Heart right ventricle (tissue), 16 donors: ENCODE data around the gene NUMBL. TPM values are rescaled to one million over a fixed set of nuclear protein-coding genes. Genes with fewer than 3 reads are reported as not detected.
A peak's percentile ranks its signal among the peaks of the same experiment; 100 is the strongest.

Experiments used
- ATAC-seq, 8 donors: fragments of 200-7000 bp; cut with Tn5 transposase; one replicate each; pipeline ENCODE4 v1.9.1; 2020; ENCODE audit warnings: mild to moderate bottlenecking in 8 of 8, moderate library complexity in 8 of 8, moderate number of reproducible peaks in 1 of 8
- DNase-seq, 2 donors: peaks; one replicate each; pipeline ENCODE4 v3.0.0-alpha.2; 2020
- H3K27ac ChIP-seq, 10 donors: fragments of 200-600 bp; sonication (generic) in 2 of 10; one replicate each; pipeline versions ENCODE4 v1.5.0 to v1.8.0; 2020 to 2022; ENCODE audit warnings: mild to moderate bottlenecking in 3 of 10
- H3K27me3 ChIP-seq, 7 donors: fragments of 200-600 bp; one replicate each; pipeline ENCODE4 v1.8.0; 2021 to 2022; ENCODE audit warnings: mild to moderate bottlenecking in 2 of 7
- H3K36me3 ChIP-seq, 9 donors: fragments of 200-600 bp; sonication (generic) in 1 of 9; one replicate each; pipeline versions ENCODE4 v1.5.0 to v1.8.0; 2020 to 2022; ENCODE audit warnings: mild to moderate bottlenecking in 2 of 9
- H3K4me1 ChIP-seq, 9 donors: fragments of 200-600 bp; sonication (generic) in 1 of 9; one replicate each; pipeline versions ENCODE4 v1.5.0 to v1.8.0; 2020 to 2022; ENCODE audit warnings: mild to moderate bottlenecking in 4 of 9
- H3K4me3 ChIP-seq, 10 donors: fragments of 200-600 bp; sonication (generic) in 2 of 10; one replicate each; pipeline versions ENCODE4 v1.5.0 to v1.8.0; 2020 to 2022; ENCODE audit warnings: mild to moderate bottlenecking in 7 of 10, moderate library complexity in 2 of 10
- H3K9me3 ChIP-seq, 11 donors: fragments of 200-600 bp in 10 of 11; sonication (generic) in 2 of 11; one replicate each; pipeline versions ENCODE4 v1.5.0 to v1.8.0; 2013 to 2022; ENCODE audit warnings: mild to moderate bottlenecking in 2 of 11, control low read depth in 1 of 11, moderate library complexity in 1 of 11
- CTCF ChIP-seq, 9 donors: fragments of 200-600 bp; sonication (generic) in 2 of 9; IDR thresholded peaks; one replicate each; pipeline versions ENCODE4 v1.5.0 to v1.8.0; 2021 to 2022; ENCODE audit warnings: antibody characterized with exemption in 9 of 9, mild to moderate bottlenecking in 5 of 9, moderate library complexity in 1 of 9
- WGBS, 2 donors: extraction: QIAGEN DNeasy Blood & Tissue Kit; methylation state at CpG; one replicate each; pipeline ENCODE4 v1.1.7; 2013; ENCODE audit warnings: inconsistent platforms in 1 of 2; 5-methylcytosine and 5-hydroxymethylcytosine counted together
- intact Hi-C, 10 donors: fragments of 100-400 bp; cut with DNase I; formaldehyde crosslinking; loops; one replicate each; pipeline versions ENCODE4 v1.11.1 to v1.14.2; 2022
- polyA plus RNA-seq, 2 donors: library from polyadenylated mRNA; stranded (reverse); fragments of 200-250 nt; gene quantifications; one replicate each; pipeline ENCODE4 v1.2.3, GENCODE V29; 2013
- total RNA-seq, 10 donors: library from RNA; stranded (reverse); fragmentation: NEBNext Ultra II Directional in 3 of 10; extraction: Animal tissue kit (Norgen Biotek cat#: 25700) in 3 of 10; gene quantifications; one replicate each; pipeline versions ENCODE4 v1.2.1 to v1.2.4, GENCODE V29; 2021 to 2023
- donor health status: Arrhythmogenic right ventricular cardiomyopathy.
- donor health status: ischemic (EF 13 %, LVEDD 7.1; RV severe dilation, severe dysfunction).
- donor health status: healthy with polysubstance abuse.
- donor health status: DM: no; HTN: yes; CAD: no.
- donor health status: DM: no; HTN: no; CAD: no.
- donor health status: ischemic (EF 25% LVEDD 6.9; RV normal size, moderate dysfunction).
- donor health status: ischemic (EF 25% LVEDD 5.7; RV mildly dilated, moderate dysfunction).
- donor health status: healthy.
- donor health status: DM: yes; HTN: yes; CAD: no.
- donor health status: Ischemic cardiomyopathy.
- donor health status: ischemic (EF 35%, LVEDD 5.7; RV mildly dilated, moderate dysfunction).
- donor health status: nonischemic (EF 11% LVEDD 7.7; RV severe dilation, severe dysfunction).
- donor health status: DM: yes; HTN: yes; CAD: no.
- donor health status: PGD.
- donor health status: ischemic (EF 29% LVEDD 5.4; RV normal size, mild dysfunction).
- donor health status: nonischemic (EF 23%, LVEDD 6.1; RV moderate dilation, normal function).

Gene NUMBL
- total and polyA plus RNA-seq, 12 donors: 7.1 to 15.3 (median 10.7) TPM

- 87 to 93% methylated on average over 7 of the region's 7 CpGs for WGBS, 2 donors
- no peak for TF ChIP-seq CTCF (IDR thresholded peaks at IDR 0.05)
- Histone ChIP-seq H3K9me3 (no peaks in the 10 kb centered on the region), H3K4me1 (peaks cover 0 to 14% (median 9%) of the 10 kb centered on the region in 9 donors), H3K4me3 (no peak overlapping the region), H3K27ac (peak overlapping the region in 1 of 10 donors; percentile 31), H3K36me3 (peaks cover 0 to 100% (median 52%) of the 10 kb centered on the region in 9 donors), H3K27me3 (no peaks in the 10 kb centered on the region)
- intact Hi-C loops: no loop called here
- ATAC-seq (peak in 1 of 8 donors; percentile 12), DNase-seq (no peak)
Observed at GRCh38 chr19:40622773-40623075, 67.7 kb downstream of the NUMBL start.

GRCh38 chr19:40621966-40622772, 68.3 kb downstream of the NUMBL start:
- Histone ChIP-seq H3K4me3 (no peak overlapping the region), H3K9me3 (no peaks in the 10 kb centered on the region), H3K36me3 (peaks cover 0 to 100% (median 52%) of the 10 kb centered on the region in 9 donors), H3K27ac (no peak overlapping the region), H3K4me1 (peaks cover 0 to 14% (median 9%) of the 10 kb centered on the region in 9 donors), H3K27me3 (no peaks in the 10 kb centered on the region)
- intact Hi-C loops: no loop called here
- 93% methylated on average over 24 of the region's 24 CpGs for WGBS, 2 donors
- DNase-seq: no peak
- ATAC-seq: no peak
- no peak for TF ChIP-seq CTCF (IDR thresholded peaks at IDR 0.05)

- Histone ChIP-seq H3K27me3 (no peaks in the 10 kb centered on the region), H3K4me3 (no peak overlapping the region), H3K27ac (no peak overlapping the region), H3K4me1 (peaks cover 0 to 14% (median 9%) of the 10 kb centered on the region in 9 donors), H3K9me3 (no peaks in the 10 kb centered on the region), H3K36me3 (peaks cover 0 to 100% (median 49%) of the 10 kb centered on the region in 9 donors)
- 65 to 93% methylated on average over 2 of the region's 2 CpGs for WGBS, 2 donors
- no peak for TF ChIP-seq CTCF (IDR thresholded peaks at IDR 0.05)
- intact Hi-C loops: no loop called here
- ATAC-seq (no peak), DNase-seq (no peak)
Observed at GRCh38 chr19:40621283-40621682, 69.2 kb downstream of the NUMBL start.

- intact Hi-C loops: no loop called here
- TF ChIP-seq CTCF (IDR thresholded peaks at IDR 0.05): no peak
- 53 to 65% methylated on average over 8 of the region's 8 CpGs for WGBS, 2 donors
- H3K36me3 ChIP-seq: peaks cover 0 to 98% (median 41%) of the 10 kb centered on the region in 9 donors
- H3K9me3 ChIP-seq: no peaks in the 10 kb centered on the region
- H3K27ac ChIP-seq: peak overlapping the region in 9 of 10 donors; percentile 8 to 82 (median 62)
- H3K27me3 ChIP-seq: no peaks in the 10 kb centered on the region
- no peak for DNase-seq
- peaks cover 0 to 25% (median 9%) of the 10 kb centered on the region in 9 donors for H3K4me1 ChIP-seq
- ATAC-seq: no peak
- no peak overlapping the region for H3K4me3 ChIP-seq
Observed at GRCh38 chr19:40620161-40620485, 70.3 kb downstream of the NUMBL start.
